Fibroblast of mammary gland (primary cell): ENCODE data around the gene SPARCL1.

Experiments
- DNase-seq: peaks from one replicate; pipeline ENCODE4 v3.0.0-alpha.2; 2010; ENCODE audit warnings: low read depth
- H3K4me3 ChIP-seq: 2 replicates; pipeline ENCODE4 v1.5.1; 2011; ENCODE audit warnings: low read depth, mild to moderate bottlenecking, low read length, moderate library complexity; ENCODE audit not compliant: control insufficient read depth
- CTCF ChIP-seq: conservative IDR thresholded peaks from 2 replicates; pipeline ENCODE4 v1.5.1; 2011; ENCODE audit warnings: low read depth, low read length, inconsistent platforms; ENCODE audit not compliant: control insufficient read depth, insufficient read depth

Gene SPARCL1

GRCh38 chr4:87481377-87481776 is 47.8 kb downstream of the SPARCL1 start:
- TF ChIP-seq CTCF: no peak
- DNase-seq: no peak

GRCh38 chr4:87478732-87479250 is 50.4 kb downstream of the SPARCL1 start:
- no peak for TF ChIP-seq CTCF
- no peak for DNase-seq
- no peak overlapping the region for H3K4me3 ChIP-seq

More at GRCh38 chr4:87481377-87481776, 47.8 kb downstream of the SPARCL1 start:
- no peak overlapping the region for H3K4me3 ChIP-seq

- DNase-seq: no peak
- TF ChIP-seq CTCF: no peak
Measured at GRCh38 chr4:87476934-87477333, 52.2 kb downstream of the SPARCL1 start.

GRCh38 chr4:87469390-87469789 is 59.8 kb downstream of the SPARCL1 start:
- DNase-seq: no peak
- TF ChIP-seq CTCF: no peak
- no peak overlapping the region for H3K4me3 ChIP-seq

More at GRCh38 chr4:87476934-87477333, 52.2 kb downstream of the SPARCL1 start:
- no peak overlapping the region for H3K4me3 ChIP-seq

GRCh38 chr4:87465739-87466366 is 63.3 kb downstream of the SPARCL1 start:
- TF ChIP-seq CTCF: peak; percentile 66
- H3K4me3 ChIP-seq: no peak overlapping the region
- peak; percentile 72 for DNase-seq

GRCh38 chr4:87462102-87462501 is 67.1 kb downstream of the SPARCL1 start:
- no peak for TF ChIP-seq CTCF
- no peak overlapping the region for H3K4me3 ChIP-seq
- no peak for DNase-seq

- no peak for TF ChIP-seq CTCF
- peak; percentile 1 for DNase-seq
- H3K4me3 ChIP-seq: no peak overlapping the region
Measured at GRCh38 chr4:87461281-87461700, 67.9 kb downstream of the SPARCL1 start.
